Measurements from ENCODE around the gene WDR41. TPM values are rescaled to one million over a fixed set of nuclear protein-coding genes. Genes with fewer than 3 reads are reported as not detected.

The WDR41 gene, protein sequence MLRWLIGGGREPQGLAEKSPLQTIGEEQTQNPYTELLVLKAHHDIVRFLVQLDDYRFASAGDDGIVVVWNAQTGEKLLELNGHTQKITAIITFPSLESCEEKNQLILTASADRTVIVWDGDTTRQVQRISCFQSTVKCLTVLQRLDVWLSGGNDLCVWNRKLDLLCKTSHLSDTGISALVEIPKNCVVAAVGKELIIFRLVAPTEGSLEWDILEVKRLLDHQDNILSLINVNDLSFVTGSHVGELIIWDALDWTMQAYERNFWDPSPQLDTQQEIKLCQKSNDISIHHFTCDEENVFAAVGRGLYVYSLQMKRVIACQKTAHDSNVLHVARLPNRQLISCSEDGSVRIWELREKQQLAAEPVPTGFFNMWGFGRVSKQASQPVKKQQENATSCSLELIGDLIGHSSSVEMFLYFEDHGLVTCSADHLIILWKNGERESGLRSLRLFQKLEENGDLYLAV
- total RNA-seq, result 103 and 109 TPM in 2 replicates

DNA sequence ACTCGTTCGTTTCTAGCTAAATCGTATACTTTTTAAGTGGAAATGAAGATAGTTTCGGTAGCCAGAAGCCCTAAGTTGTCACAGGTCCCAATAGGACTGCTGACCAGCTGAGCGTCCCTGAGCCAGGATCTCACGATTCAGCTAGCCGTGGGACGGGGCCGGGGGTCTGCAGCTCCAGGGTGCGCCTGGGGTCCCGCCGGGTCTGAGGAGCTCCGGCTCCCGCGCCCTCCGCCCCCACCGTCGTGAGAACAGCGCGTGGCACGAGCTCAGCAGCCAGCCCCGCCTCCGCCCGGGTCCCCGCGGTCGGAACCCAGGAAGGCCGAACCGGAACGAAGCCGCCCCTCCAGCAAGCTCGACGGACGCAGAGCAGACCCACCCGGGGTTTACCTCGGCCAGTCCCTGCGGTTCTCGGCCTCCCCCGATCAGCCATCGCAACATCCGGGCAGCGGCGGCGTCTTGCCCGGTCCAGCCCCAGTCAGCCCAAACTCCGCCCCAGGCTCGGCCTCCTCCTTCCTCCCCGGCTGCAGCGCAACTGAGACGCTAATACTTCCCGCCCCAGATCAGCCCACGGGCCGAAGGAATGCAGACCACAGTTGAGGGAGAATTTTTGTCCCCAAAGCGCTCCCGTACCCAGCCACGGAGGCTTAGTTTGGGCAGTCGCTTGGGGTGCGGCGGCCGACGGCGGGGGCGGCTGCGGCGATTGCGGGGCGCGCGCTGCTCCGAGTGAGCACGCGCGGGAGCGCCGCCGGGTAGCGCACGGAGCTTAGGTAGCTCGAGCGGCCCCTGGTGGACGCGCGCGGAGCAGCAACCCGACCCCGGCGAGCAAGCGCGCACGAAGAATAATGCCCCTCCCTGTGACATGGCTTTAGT, at the start of gene WDR41:
WDR41 (minus strand) TSS at position 534 of the 870 bp plus-strand sequence; CDS start at position 438, 96 bp downstream.

Other genes starting within 250 kb of the WDR41 start
- gene OTP, start 146.4 kb upstream of the WDR41 start, total RNA-seq, result not detected in 2 replicates

All from placental pericyte (primary cell).